Activated CD8-positive, alpha-beta memory T cell treated with anti-CD3 and anti-CD28 coated beads, Interleukin-2, amount 50 U/mL, for 48 hours (primary cell): ENCODE data around the gene DENND1B.

Experiments
- DNase-seq: peaks from one replicate; pipeline ENCODE4 v3.0.0-alpha.2; 2020

The DENND1B gene, protein sequence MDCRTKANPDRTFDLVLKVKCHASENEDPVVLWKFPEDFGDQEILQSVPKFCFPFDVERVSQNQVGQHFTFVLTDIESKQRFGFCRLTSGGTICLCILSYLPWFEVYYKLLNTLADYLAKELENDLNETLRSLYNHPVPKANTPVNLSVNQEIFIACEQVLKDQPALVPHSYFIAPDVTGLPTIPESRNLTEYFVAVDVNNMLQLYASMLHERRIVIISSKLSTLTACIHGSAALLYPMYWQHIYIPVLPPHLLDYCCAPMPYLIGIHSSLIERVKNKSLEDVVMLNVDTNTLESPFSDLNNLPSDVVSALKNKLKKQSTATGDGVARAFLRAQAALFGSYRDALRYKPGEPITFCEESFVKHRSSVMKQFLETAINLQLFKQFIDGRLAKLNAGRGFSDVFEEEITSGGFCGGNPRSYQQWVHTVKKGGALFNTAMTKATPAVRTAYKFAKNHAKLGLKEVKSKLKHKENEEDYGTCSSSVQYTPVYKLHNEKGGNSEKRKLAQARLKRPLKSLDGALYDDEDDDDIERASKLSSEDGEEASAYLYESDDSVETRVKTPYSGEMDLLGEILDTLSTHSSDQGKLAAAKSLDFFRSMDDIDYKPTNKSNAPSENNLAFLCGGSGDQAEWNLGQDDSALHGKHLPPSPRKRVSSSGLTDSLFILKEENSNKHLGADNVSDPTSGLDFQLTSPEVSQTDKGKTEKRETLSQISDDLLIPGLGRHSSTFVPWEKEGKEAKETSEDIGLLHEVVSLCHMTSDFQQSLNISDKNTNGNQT

DNA sequence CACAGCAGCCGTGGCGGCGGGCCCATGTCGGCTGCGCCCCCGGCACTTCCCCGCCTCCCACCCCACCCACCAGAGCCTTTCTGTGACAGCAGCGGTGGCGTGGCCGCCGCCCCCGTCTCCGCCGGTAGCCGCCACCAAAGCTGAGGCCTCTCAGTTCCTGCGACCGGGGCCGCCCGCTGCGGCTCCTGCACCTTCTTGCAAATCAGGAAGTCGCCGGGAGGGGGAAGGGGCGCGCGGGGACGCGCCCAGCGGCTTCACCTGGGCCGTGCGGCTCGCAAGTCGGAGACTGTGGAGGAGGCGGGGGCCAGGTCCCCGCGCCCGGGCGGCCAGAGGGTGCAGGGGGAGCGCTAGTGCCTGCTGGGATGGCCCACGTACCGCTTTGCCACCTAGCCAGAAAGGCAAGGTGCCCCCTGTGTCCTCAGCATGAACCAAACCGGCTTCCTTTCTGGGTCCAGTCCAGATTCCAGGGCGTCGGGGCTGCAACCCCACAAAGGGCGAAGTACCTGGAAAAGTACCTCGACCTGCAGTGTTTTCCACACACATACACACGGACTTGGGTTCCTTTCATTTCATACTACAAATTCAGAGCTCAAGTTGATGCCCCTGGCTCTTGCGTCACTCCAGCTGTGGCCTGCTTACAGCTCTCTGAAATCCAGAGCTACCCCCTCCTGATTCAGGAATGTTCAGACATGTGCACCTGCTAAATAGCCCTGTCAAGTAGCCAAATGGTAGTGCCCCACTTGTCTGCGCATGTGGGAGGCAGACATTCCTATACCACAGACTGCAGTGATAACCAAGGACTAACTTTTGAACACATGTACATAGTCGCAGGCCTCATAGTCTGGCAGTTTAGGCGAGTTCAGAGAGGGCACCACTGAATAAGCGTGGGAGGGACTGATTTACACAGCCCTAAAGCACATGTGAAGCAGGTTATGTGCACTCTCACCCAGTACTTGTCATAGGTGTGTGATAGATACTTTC lies at the start of gene DENND1B:
Gene DENND1B (minus strand): TSS at position 199 of the 981 bp plus-strand sequence. CDS start 325 bp downstream, outside the sequence.
- DNase-seq = peak; percentile 88

DNA sequence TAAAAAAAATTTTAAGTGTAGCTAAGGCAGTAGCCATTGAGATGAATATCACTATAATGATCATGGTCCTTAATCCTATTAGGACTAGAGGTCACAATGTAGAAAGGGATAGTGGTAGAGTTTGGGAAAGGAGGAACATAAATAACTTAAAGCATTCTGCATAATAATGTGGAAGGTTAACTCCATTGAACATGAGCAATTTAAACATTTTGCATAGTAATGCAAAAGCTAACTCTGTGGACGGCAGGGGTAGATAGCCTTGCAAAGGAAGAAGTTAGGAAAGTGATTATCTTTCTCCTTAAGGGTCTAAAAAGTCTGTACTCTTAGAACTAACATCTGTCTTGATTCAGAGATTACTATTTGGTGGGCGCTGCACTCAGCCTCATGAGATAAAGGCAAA lies 39.0 kb upstream of the DENND1B start:
- DNase-seq = no peak

DNA sequence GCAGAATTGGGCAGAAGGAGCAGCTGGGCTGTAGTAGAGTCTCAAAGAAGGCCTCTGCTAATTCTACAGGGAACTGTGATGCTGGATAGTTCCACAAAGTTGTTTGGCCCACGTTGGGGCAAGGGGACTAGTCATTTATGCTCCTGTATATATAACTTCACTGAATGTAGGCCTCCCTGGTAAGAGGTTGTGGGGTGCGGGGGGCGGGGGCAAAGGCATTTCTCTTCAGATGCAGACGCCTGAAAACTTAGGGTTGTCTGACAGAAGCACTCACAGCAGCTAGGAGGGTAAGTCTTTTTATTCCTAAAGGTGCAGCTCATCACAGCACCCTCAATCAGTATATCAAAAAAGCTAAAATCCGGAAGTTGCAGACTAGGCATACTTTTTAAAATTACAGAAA lies 38.5 kb upstream of the DENND1B start:
- no peak for DNase-seq

DNA sequence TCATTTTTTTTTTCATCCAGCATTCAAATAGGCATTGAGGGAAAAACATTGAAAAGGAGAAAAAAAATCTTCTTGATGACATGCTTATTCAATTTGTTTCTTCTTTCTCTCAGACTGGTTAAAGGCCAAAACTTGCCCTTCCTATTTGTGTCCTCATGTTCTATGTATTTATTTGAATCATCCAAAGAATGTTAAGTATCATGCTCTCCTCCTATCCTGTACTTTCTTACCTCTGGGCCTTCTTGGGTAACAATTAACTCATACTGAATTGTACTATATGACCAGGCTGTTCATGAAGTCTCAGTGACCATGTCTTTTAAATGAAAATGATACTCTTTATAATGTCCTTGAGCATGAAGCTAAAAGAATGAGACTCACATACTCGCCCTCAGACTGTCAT lies 36.5 kb upstream of the DENND1B start:
- DNase-seq = no peak

DNA sequence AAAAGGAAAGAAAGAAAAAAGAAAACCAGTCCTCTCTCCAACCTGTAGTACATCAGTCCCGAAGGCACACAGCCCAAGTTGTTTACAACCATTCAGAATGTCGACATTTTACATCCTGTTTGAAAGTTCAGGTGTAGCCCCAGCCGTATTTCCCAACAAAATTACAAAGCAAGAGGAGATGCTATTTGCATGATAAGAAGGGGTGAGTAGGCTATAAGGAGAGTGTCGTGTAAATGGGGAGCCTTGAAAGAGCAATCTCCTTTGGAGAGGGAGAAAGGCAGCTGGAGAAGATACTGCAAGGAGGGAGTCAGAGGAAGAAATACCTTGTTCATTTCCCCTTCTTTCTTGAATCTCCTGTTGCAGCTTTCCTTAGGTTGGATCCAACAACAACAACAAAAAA lies 35.5 kb upstream of the DENND1B start:
- DNase-seq = no peak

DNA sequence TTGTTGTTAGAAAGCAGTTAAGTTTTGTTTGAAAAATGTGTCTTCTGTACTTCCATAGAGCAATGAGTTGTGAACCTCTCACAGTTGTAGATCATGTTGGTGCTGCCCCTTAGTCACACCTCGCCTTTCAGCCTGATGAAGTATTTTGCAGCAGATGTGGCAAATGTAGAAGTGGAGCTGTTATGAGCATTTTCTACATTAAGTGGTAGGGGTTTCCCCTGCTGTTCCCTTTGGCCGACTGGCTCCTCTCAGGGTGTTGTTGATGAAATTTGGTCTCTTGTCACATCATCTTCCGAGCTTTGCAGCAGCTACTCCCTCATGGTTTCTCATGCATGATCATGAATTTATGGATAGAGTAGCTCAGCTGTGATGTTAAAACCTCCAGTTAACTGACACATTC lies 33.6 kb upstream of the DENND1B start:
- DNase-seq = no peak

DNA sequence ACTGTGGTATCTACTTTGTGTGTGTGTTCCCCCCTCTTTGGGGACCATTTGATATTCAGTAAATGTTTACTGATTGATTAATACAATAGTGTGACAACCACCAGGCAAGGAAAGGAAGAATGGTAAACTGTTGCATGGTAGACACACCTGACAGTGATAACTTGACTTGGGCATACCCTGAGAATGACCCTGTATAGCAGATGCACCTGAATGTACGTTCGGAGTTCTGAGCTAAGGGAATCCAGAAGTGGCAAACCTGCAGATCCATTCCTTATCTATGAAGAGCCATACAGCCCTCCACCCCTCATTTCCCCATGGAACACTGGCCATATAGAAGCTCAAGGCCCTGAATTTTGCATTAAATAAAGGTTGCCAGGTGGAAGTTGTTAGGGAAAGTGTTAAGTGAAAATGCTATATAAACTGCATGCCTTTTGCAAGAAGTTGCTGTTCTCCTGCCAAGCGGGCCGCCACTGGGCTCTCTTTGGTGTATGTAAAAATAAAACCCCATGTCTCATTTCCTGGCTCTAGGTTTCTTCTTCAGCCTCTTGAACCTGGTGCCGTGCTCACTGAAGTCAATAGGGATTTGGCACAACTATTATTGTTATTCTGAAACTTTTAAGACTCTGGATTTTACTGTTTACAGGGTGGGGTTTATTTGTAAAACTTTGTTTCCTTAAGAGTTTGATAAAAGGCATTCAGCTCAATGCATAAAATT lies 32.6 kb upstream of the DENND1B start:
- no peak for DNase-seq

DNA sequence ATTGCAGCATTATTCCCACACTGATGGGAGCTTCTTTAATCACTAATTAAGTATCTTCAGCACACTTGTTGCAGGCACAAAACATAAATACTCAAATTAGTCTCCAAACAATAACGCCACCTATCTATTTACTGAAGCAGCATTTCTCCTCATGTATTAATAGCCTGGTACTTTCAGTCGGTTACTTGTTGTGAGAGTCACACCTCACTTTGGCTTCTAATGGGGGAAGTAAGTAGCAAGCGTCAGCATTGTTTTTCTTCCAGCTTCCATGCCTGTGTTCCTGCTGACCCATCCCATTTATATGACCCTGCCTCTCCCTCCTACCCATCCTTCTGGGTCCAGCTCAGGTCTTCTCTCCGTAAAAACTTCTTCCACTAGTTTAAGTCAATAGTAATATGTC lies 31.9 kb upstream of the DENND1B start:
- no peak for DNase-seq

DNA sequence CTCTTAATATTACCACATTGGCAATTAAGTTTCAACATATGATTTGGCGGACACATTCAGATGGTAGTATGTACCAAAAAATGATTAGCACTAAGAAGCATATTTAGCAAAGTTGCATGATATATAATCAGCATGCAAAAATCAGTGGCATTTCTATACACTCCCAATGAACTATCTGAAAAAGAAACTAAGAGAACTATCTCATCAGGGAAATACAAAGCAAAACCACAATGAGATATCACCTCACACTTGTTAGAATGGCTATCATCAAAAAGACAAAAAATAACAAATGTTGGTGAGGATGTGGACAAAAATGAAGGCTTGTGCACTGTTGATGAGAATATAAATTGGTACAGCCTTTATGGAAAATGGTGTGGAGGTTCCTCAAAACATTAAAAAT lies 31.4 kb upstream of the DENND1B start:
- DNase-seq = no peak

DNA sequence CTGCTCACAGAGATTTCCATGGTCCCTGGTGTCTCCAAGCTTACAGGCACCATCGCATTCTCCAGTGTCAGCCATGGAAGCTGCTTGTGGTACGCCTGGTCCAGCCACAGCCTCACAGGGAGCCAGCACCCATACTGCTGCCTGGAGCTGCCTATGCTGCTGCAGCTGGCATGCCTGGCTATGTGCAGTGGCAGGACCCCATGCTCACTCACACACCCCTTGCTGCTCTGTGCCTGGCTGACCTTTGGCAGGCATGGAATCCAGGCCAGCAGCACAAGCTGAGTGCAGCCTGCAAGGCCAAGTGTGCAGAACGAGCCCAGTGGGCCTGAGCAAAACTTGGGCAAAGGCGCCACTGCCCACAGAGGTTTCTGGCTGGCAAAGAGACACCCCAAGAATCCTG lies 26.4 kb upstream of the DENND1B start:
- DNase-seq = no peak

DNA sequence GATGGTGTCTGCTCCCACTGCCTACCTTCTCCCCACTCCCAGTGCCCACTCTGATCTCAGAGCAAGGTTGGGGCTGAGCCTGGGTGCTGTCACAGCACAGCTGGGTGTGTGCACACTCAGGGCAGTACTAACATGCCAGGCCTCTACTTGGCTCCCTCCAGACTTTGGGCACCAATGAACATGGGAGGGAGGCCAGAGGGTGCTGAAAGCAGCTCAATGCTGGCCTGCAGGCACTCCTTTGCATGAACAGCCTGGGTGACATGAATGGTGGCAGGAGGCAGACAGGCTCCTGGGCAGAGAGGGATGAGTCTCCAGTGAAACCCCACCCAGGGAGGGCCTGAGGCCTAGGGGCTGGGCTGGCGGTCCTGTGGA lies 25.8 kb upstream of the DENND1B start:
- DNase-seq = no peak

DNA sequence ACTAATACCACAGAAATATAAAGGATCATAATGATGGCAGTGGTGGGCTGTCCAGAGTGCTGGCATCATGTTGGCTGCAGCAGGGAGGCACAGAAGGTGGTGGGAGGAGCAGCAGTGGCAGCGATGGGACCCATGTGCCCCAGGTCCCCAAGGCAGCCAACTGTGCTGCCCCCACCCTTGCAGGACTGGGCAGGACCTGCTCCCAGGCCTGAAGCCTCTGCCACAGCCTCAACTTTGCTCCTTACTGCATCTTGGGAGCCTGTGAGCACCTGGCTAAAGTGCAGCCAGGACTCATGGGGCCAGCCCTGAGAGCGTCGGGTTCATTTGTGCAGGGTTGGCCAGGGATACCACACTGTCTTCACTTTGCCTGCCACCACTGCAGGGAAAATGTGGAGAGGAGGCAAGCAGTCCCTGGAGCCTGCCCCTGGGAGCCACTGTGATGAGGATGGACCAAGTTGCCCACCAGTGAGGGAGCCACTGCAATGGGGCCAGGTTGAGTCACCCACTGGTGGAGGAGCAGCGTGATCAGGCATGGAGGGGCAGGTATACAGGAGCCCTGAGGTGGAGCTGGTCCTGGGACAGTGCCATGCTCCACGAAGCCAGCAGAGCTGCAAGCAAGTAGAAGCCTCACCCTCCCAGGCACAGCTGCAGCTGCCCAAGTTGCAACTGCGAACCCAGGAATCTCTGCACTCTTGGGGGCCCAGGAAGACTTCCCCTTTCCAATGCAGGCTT lies 25.3 kb upstream of the DENND1B start:
- no peak for DNase-seq

DNA sequence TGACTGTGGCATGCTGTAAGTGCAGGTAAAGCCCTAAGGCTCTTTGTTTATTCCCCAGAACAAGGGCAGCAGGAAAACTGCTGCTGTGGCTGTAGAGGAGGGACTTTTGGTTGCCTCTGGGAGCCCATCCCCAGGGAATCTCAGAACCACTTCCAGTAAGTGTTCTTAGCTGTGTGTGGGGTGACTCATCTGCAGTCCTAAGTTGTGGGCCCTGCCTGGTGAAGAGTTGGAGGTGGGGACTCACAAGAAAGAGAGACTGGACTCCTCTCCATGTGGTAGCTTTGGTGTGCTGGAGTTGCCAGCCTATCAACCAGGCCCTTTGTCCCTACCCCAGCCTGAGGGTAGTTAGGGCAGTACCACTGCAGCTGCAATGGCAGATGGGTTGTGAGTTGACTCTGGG lies 24.0 kb upstream of the DENND1B start:
- no peak for DNase-seq

DNA sequence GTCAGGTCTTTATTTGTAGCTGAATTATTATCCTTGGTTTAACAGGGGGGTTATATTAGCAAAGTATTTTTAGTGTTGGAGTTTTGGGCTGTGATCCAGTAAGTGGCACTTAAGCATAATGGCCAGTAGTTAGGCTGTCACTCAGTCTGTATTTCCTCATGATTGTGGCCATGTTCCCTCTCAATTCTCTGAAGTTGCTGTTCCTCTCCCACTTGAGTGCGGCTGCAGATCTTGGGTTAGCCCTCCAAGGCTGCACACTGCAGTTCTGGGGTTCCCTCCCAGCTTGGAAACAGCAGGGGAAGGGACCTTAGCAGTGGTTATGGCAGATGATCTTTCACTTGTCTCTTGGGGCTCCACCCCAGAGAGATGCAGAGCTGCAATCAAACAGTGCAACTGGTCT lies 23.2 kb upstream of the DENND1B start:
- no peak for DNase-seq

DNA sequence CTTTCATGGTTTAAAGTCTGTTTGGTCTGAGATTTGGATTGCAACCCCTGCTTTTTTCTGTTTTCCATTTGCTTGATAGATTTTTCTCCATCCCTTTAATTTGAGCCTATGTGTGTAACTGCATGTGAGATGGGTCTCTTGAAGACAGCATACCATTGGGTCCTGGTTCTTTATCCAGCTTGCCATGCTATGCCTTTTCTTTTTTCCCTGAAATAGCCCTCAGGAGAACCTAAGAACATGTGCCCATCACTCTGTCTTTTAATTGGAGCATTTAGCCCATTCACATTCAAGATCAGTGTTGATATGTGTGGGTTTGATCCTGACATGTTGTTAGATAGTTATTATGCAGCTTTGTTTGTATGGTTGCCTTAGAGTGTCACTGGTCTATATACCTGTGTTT lies 21.7 kb upstream of the DENND1B start:
- DNase-seq = no peak

DNA sequence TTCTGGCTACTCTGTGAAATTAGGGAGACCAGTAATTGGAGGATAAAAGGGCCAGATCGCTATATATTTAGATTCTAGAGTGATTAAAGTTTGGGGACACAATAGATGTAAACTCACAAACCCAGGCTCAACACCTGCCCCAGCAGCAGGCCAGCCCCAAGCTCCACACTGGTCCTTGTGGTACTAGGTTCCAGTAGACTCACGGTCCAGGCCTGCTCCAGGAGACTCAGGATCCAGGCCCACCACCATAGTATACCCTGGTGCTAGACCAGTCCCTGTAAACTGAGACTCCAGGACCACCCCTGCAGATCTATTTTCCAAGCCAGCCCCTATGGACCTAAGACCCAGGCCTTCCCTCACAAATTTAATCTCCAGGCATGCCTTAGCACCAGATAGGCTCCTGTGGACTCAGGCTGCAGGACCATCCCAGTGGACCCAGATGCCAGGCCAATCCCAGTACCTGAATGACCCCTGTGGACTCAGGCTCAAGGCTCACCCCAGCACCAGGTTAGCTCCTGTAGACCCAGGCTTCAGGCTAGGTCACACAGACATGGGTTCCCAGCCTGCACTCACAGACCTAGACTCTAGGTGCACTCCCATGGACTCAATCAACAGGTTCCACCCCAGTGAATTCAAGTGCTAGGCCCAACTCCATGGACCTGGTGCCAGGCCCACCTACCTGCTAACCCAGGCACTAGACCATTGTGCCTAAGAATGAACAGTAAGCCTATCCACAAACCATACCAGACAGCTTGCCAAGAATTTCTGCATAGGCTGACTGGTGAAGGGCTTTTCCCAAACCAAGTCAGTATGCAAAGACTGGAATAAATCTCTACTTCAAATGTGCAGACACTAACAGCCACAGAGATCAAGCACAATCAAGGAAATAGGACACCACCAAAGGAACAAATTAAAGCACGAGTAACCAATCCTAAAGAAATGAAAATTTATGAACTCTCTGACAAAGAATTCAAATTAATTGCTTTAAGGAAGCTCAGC lies 13.8 kb upstream of the DENND1B start:
- no peak for DNase-seq

DNA sequence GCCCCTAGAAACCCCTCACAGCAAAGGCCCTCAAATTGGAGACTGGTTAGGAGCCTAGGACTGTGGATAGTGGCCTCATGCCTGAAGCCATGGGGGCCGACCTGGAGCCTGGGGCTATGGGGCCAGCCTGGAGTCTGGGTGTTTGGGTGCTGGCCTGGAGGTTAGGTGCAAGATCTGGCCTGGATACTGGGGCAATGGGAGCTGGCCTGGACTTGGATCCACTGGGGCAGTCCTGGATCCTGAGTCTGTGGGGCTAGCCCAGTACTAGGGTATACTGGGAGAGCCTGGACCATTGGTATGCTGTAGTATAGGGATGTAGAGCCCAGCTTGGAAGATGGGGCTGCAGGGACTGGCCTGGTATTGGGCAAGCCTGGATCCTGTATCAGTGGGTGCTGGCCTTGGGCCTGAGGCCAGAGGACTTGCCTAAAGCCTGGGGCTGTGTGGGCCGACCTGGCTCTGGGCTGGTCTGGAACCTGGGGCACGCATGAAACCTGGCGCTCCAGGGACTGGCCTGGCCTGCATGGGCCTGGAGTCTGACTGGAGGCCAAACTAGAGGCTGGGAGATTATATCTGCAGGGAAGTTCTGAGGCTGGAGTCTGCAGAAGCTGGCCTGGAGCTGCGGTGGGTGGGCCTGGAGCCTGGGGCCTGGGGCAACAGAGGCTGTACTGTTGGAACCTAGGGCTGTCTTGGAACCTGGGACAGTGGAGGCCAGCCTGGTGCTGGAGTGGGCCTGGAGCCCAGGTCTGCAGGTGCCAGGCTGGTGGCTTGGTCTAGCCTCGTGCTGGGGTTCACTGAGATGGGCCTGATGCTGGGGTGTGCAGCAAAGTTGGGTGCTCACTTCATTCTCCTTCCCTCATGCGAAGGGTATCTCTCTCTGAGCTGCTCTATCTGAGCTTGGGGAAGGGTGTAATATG lies 12.6 kb upstream of the DENND1B start:
- no peak for DNase-seq

DNA sequence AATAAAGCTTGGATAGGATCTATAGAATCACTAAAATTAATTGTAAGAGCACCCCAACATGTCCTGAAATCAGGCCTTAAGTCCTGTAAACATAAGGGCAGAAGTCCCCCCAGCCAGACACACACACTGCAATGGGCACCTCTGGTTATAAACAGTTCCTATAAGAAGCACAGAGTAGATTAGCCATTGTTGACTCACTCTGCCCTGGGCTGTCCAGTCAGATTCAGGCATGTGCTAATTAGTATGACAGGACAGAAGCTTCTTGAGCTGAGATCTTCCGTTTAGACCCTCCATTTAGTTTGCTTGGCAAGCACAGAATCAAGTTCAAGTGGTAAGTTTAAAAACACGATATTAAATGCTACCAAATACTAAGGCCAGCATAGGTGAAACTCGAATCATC lies 11.8 kb upstream of the DENND1B start:
- DNase-seq = no peak

DNA sequence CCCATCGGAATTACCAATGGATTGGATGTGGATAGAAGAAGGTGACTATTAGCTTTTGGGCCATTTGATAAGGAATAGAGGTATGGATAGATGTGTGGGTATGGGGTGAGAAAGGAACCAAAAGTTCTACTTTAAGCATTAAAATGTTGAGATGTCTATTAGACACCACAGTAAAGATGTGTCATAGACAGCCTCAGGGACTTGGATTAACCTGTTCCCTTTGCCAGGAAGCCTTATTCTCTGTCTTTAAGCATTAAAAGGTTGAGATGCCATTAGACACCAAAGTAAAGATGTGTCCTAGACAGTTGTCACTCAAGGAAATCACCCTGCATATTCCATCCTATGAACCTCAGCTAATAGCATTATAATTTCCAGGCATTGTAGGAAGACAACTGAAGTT lies 11.0 kb upstream of the DENND1B start:
- no peak for DNase-seq
